ENCODE measurements around the gene CA7.
A peak's percentile ranks its signal among the peaks of the same experiment; 100 is the strongest.
"Not testable (repeated sequence)": the region's sequence is repeated elsewhere in the genome, so short reads cannot be mapped to it uniquely, and the experiment has no call there.

CA7 gene

GRCh38 chr16:66847533-66848067 is 3.4 kb downstream of the CA7 start:
- no peak for DNase-seq

GRCh38 chr16:66848172-66848571 is 4.0 kb downstream of the CA7 start:
- no peak for DNase-seq

- no peak for DNase-seq
These were observed 4.8 kb downstream of the CA7 start for GRCh38 chr16:66849021-66849420.

- DNase-seq = no peak
These were observed 5.3 kb downstream of the CA7 start for GRCh38 chr16:66849549-66849948.

DNA sequence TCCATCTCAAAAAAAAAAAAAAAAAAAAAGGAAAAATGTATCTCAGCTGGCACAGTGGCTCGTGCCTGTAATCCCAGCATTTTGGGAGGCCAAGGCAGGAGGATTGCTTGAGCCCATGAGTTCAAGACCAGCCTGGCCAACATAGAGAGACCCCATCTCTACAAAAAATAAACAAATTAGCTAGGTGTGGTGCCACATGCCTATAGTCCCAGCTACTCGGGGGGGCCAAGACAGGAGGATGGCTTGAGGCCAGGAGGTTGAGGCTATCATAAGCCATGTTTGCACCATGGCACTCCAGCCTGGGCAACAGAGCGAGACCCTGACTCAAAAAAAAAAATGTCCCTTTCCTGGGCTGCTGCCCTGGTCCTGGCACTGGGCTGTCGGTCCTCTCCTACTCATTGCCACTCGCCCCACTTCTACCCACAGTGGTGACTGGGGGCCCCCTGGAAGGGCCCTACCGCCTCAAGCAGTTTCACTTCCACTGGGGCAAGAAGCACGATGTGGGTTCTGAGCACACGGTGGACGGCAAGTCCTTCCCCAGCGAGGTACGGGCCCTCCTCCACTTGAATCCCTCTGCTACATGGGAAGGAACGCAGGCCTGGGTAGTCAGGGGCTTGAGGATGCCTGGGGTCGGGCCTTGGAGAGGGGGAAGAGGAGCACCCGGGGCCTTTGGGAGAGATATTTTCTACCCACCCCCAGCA is 6.1 kb downstream of the CA7 start:
- no peak for DNase-seq

- DNase-seq = no peak
These were observed 7.2 kb downstream of the CA7 start for GRCh38 chr16:66851166-66851964.

GRCh38 chr16:66853261-66854139 is 9.3 kb downstream of the CA7 start:
- DNase-seq = no peak

DNA sequence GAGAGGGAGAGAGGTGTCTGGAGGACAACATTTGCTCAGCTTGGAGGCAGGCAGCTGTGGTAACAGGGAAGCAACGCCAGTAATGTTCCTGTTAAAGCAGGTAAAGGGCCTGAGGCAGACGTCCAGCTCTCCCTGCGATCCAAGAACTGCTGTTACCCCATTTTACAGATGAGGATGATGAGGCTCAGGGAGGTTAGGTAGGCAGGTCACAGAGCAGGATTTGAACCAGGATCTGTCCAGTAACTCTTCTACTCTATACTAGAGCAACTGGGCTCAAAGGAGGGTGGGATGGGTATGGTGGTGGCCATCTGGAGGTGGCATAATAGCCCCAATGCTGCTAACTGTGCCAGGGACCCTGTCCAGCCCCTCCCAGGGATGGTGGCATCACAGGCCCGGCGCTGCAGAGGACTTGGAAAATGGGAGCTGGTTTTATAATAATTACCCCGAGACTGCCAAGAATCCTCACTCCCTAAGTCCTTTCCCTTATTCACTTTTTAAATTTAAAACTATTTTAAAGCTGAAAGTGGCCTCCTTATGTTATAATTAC is 12.0 kb downstream of the CA7 start:
- DNase-seq = no peak

DNA sequence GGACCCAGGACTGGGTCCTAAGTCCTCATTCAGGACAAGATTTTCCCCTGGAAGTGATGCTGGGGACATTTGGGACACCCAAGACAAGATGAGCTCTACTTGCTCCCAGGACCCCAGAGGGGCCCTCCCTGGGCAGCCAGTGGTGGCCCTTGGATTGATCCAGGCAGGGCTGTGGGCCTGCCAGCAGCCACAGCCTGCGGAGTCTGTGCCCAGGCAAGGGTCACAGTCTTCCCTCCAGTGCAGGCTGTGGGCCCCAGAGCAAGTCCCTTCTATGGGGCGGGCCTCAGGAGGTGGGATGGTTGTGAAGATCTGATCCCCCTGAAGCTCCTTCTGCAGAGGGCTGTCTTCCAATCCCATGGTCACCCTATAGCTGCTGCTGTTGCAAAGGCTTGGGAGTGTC is 12.6 kb downstream of the CA7 start:
- DNase-seq = no peak

GRCh38 chr16:66857437-66857836 is 13.2 kb downstream of the CA7 start:
- DNase-seq = no peak

- peak; percentile 3 for DNase-seq
These were observed 14.7 kb downstream of the CA7 start for GRCh38 chr16:66858740-66859396.

DNA sequence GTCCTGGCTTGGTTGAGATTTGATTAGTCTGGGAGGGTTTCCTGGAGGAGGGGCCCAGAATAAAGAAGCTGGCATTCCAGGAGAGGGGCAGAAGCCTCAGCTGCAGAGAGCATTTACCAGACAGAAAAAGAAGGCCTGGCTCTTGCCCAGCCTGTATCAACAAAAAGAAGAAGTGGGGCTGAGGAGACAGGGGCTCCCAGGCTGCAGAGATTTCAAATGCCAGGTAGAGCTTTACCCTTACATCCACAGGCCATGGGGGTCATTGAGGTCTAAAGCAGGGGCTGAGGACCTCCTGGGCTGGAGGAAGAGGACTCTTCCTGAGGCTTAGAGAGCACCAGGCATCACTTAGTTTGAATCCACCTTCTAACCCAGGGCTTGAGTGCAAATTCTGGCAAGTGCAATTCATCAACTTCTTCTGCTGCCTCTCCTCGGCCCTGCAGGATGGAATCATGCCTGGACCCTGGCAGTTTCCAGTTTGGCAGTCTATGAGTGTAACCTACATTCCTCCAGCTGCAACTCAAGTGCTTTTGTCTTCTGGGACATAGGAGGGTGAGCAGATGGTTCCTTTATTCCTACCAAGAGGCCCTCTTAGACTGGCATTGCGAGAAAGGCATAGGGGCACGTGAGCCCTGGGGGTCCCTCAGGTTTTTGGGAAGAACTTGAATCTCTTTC is 15.3 kb downstream of the CA7 start:
- no peak for DNase-seq

- DNase-seq = no peak
These were observed 17.9 kb downstream of the CA7 start for GRCh38 chr16:66862023-66862520.

DNA sequence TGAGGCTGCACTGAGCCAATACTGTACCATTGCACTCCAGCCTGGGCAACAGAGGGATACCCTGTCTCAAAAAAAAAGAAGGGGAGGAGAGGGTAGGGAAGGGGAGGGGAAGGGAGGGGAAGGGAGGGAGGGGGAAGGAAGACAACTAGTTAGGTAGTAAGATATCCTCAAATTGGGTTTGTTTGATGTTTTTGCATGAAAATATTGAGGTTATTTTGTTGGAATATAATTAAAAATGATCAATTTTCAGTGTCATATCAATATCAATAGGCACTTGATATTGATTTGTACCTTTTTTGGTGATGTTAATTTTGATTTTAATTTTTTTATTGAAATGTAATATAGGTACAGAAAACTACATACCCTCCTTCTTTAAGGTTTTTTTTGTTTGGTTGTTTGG is 19.5 kb downstream of the CA7 start:
- no peak for DNase-seq

- DNase-seq = no peak
These were observed 25.2 kb downstream of the CA7 start for GRCh38 chr16:66869424-66869823.

GRCh38 chr16:66871363-66871762 is 27.1 kb downstream of the CA7 start:
- not testable (repeated sequence) for DNase-seq

DNA sequence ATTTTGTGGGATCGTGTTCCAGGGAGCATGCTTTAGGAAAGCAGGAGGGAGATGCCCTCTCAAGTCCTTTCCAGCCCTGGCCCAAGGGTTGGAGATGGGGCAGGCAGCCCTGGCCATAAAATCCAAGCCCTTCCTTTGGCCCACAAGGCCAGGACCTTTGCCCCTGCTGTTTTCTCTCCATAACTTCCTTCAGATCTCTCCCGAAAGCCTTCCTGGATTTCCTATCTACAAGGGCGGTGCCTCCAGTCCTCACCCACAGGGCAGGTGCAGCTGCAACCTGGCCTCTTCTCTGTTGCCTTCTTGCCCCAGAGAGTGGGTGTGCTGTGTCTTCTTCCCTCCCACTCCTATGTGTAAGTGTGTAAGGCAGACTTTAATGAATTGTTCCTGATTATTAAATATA is 27.6 kb downstream of the CA7 start:
- no peak for DNase-seq

GRCh38 chr16:66872559-66872942 is 28.3 kb downstream of the CA7 start:
- peak; percentile 17 for DNase-seq

DNA sequence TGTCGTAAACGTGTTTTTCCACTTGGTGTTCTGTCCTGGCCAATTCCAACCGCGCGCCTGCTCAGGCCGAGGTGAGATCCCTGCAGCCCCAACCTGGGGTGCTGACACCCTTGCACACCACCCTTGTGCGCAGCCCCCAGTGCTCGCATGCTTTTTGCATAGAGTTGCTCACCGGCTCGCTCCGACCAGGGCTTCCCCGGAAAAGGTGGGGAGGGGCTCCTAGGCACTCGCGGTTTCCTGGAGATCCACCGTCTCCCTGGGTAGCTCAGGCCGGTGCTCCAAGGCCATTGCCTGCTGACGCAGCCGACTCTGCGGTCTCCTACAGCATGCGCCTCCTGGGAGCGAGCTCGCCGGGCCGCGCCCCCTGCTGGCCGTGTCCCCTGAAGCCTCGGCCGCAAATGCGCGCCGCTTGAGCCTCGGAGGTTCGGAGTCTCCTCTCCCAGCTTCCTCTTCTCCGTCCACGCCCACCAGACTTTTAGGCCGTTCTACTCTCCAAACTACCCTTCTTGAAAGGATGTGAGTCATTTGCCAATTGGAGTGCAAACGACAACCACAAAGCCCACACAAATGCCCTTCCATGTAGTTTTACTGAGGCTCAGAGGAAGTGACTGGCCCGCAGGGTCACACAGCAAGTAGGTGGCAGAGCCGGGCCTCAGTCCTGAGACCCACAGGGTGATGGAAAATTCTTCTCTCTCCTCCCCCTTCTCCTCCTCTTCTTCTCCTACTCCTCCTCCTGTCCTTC is 28.9 kb downstream of the CA7 start:
- peak; percentile 87 for DNase-seq

DNA sequence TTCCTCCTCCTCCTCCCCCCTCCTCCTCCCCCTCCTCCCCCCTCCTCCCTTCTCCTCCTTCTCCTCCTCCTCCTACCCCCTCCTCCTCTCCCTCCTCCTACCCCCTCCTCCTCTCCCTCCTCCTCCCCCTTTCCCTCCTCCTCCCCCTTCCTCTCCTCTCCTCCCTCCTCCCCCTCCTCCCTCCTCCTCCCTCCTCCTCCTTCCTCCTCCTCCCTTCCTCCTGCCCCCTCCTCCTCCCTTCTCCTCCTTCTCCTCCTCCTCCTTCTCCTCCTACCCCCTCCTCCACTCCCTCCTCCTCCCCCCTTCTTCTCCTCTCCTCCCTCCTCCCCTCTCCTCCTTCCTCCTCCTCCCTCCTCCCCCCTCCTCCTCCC is 29.5 kb downstream of the CA7 start:
- peak; percentile 32 for DNase-seq

Data from NCI-H69 (cell line).